ENCODE results near the gene PHACTR1.
A peak's percentile ranks its signal among the peaks of the same experiment; 100 is the strongest.

PHACTR1 gene

GRCh38 chr6:13006578-13007300 lies 290.2 kb downstream of the PHACTR1 start:
- H3K9me3 ChIP-seq (ENCODE audit: control insufficient read depth, low read length) = no peaks in the 10 kb centered on the region
- no peak overlapping the region for H2AK5ac ChIP-seq (ENCODE audit: low read length, severe bottlenecking)
- no peak overlapping the region for H3K4ac ChIP-seq (ENCODE audit: low read depth in 1 of 2, low read length in 2 of 2)
- no peak overlapping the region for H2BK5ac ChIP-seq (ENCODE audit: low read depth, low read length, poor library complexity, severe bottlenecking)
- no peak overlapping the region for H2BK15ac ChIP-seq (ENCODE audit: low read depth, poor library complexity, severe bottlenecking)
- H3K14ac ChIP-seq (ENCODE audit: low read length in 2 of 2) = no peak overlapping the region
- H3K27me3 ChIP-seq (ENCODE audit: control insufficient read depth in 1 of 2, insufficient read depth in 1 of 2, low read length in 2 of 2) = peaks cover 5 to 11% of the 10 kb centered on the region in 2 experiments
- no peaks in the 10 kb centered on the region for H3K4me1 ChIP-seq (ENCODE audit: control insufficient read depth, insufficient read depth, low read depth, low read length)
- no peak overlapping the region for H4K8ac ChIP-seq (ENCODE audit: low read length)
- no peak overlapping the region for H2BK12ac ChIP-seq (ENCODE audit: low read length in 2 of 2)
- H3K4me3 ChIP-seq (ENCODE audit: insufficient read depth in 1 of 2, low read depth in 1 of 2, low read length in 2 of 2) = no peak overlapping the region
- H3K27ac ChIP-seq (ENCODE audit: low read length, poor library complexity, severe bottlenecking) = no peak overlapping the region
- H3K36me3 ChIP-seq (ENCODE audit: control insufficient read depth in 1 of 2, insufficient read depth in 2 of 2, low read depth in 1 of 2, low read length in 2 of 2) = no peaks in the 10 kb centered on the region
- H3K23ac ChIP-seq (ENCODE audit: low read length in 2 of 2) = no peak overlapping the region
- WGBS = 69% methylated on average over 4 of the region's 4 CpGs
- peak; percentile 22 for DNase-seq
- no peak overlapping the region for H3K18ac ChIP-seq (ENCODE audit: low read depth in 1 of 2, low read length in 2 of 2)
- peaks cover 5% of the 10 kb centered on the region for H3K79me1 ChIP-seq (replicated peaks; ENCODE audit: low read length, poor library complexity, severe bottlenecking)
- H3K4me2 ChIP-seq (ENCODE audit: low read length, poor library complexity, severe bottlenecking) = no peak overlapping the region
- H2BK120ac ChIP-seq (ENCODE audit: low read depth, low read length) = no peak overlapping the region
- no peak overlapping the region for H3K9ac ChIP-seq (ENCODE audit: low read length)
- no peak overlapping the region for H2AFZ ChIP-seq (ENCODE audit: low read depth, low read length)
- H4K91ac ChIP-seq (ENCODE audit: low read length) = no peak overlapping the region

GRCh38 chr6:13007744-13008143 lies 291.2 kb downstream of the PHACTR1 start:
- no peak overlapping the region for H3K4ac ChIP-seq (ENCODE audit: low read depth in 1 of 2, low read length in 2 of 2)
- no peak for DNase-seq
- H3K27ac ChIP-seq (ENCODE audit: low read length, poor library complexity, severe bottlenecking) = no peak overlapping the region
- no peak overlapping the region for H2BK120ac ChIP-seq (ENCODE audit: low read depth, low read length)
- no peak overlapping the region for H3K14ac ChIP-seq (ENCODE audit: low read length in 2 of 2)
- H4K91ac ChIP-seq (ENCODE audit: low read length) = no peak overlapping the region
- H2AFZ ChIP-seq (ENCODE audit: low read depth, low read length) = no peak overlapping the region
- H4K8ac ChIP-seq (ENCODE audit: low read length) = no peak overlapping the region
- no peak overlapping the region for H3K23ac ChIP-seq (ENCODE audit: low read length in 2 of 2)
- H2BK5ac ChIP-seq (ENCODE audit: low read depth, low read length, poor library complexity, severe bottlenecking) = no peak overlapping the region
- peaks cover 15 to 21% of the 10 kb centered on the region in 2 experiments for H3K27me3 ChIP-seq (ENCODE audit: control insufficient read depth in 1 of 2, insufficient read depth in 1 of 2, low read length in 2 of 2)
- H3K18ac ChIP-seq (ENCODE audit: low read depth in 1 of 2, low read length in 2 of 2) = no peak overlapping the region
- H2BK15ac ChIP-seq (ENCODE audit: low read depth, poor library complexity, severe bottlenecking) = no peak overlapping the region
- no peaks in the 10 kb centered on the region for H3K4me1 ChIP-seq (ENCODE audit: control insufficient read depth, insufficient read depth, low read depth, low read length)
- H2BK12ac ChIP-seq (ENCODE audit: low read length in 2 of 2) = no peak overlapping the region
- H3K9me3 ChIP-seq (ENCODE audit: control insufficient read depth, low read length) = no peaks in the 10 kb centered on the region
- no peak overlapping the region for H2AK5ac ChIP-seq (ENCODE audit: low read length, severe bottlenecking)
- H3K36me3 ChIP-seq (ENCODE audit: control insufficient read depth in 1 of 2, insufficient read depth in 2 of 2, low read depth in 1 of 2, low read length in 2 of 2) = no peaks in the 10 kb centered on the region
- H3K4me2 ChIP-seq (ENCODE audit: low read length, poor library complexity, severe bottlenecking) = no peak overlapping the region
- no peak overlapping the region for H3K4me3 ChIP-seq (ENCODE audit: insufficient read depth in 1 of 2, low read depth in 1 of 2, low read length in 2 of 2)
- 100% methylated on average over 1 of the region's 1 CpG for WGBS
- H3K9ac ChIP-seq (ENCODE audit: low read length) = no peak overlapping the region
- peaks cover 9% of the 10 kb centered on the region for H3K79me1 ChIP-seq (replicated peaks; ENCODE audit: low read length, poor library complexity, severe bottlenecking)

GRCh38 chr6:13009031-13009430 lies 292.5 kb downstream of the PHACTR1 start:
- Histone ChIP-seq H3K79me1 (replicated peaks; ENCODE audit: low read length, poor library complexity, severe bottlenecking) (peaks cover 14% of the 10 kb centered on the region), H3K27ac (ENCODE audit: low read length, poor library complexity, severe bottlenecking) (no peak overlapping the region), H3K4me3 (ENCODE audit: insufficient read depth in 1 of 2, low read depth in 1 of 2, low read length in 2 of 2) (no peak overlapping the region), H3K4me1 (ENCODE audit: control insufficient read depth, insufficient read depth, low read depth, low read length) (peaks cover 6% of the 10 kb centered on the region), H2BK15ac (ENCODE audit: low read depth, poor library complexity, severe bottlenecking) (no peak overlapping the region), H4K8ac (ENCODE audit: low read length) (no peak overlapping the region), H3K14ac (ENCODE audit: low read length in 2 of 2) (no peak overlapping the region), H3K9me3 (ENCODE audit: control insufficient read depth, low read length) (no peaks in the 10 kb centered on the region), H3K4ac (ENCODE audit: low read depth in 1 of 2, low read length in 2 of 2) (no peak overlapping the region), H4K91ac (ENCODE audit: low read length) (no peak overlapping the region), H3K27me3 (ENCODE audit: control insufficient read depth in 1 of 2, insufficient read depth in 1 of 2, low read length in 2 of 2) (peaks cover 25 to 30% of the 10 kb centered on the region in 2 experiments), H3K4me2 (ENCODE audit: low read length, poor library complexity, severe bottlenecking) (no peak overlapping the region), H3K23ac (ENCODE audit: low read length in 2 of 2) (no peak overlapping the region), H2BK5ac (ENCODE audit: low read depth, low read length, poor library complexity, severe bottlenecking) (no peak overlapping the region), H2AFZ (ENCODE audit: low read depth, low read length) (no peak overlapping the region), H3K36me3 (ENCODE audit: control insufficient read depth in 1 of 2, insufficient read depth in 2 of 2, low read depth in 1 of 2, low read length in 2 of 2) (no peaks in the 10 kb centered on the region), H2AK5ac (ENCODE audit: low read length, severe bottlenecking) (no peak overlapping the region), H2BK12ac (ENCODE audit: low read length in 2 of 2) (no peak overlapping the region), H2BK120ac (ENCODE audit: low read depth, low read length) (no peak overlapping the region), H3K18ac (ENCODE audit: low read depth in 1 of 2, low read length in 2 of 2) (no peak overlapping the region), H3K9ac (ENCODE audit: low read length) (no peak overlapping the region)
- WGBS = 94% methylated on average over 3 of the region's 3 CpGs
- no peak for DNase-seq

- Histone ChIP-seq H3K4me3 (ENCODE audit: insufficient read depth in 1 of 2, low read depth in 1 of 2, low read length in 2 of 2) (no peak overlapping the region), H3K4me1 (ENCODE audit: control insufficient read depth, insufficient read depth, low read depth, low read length) (peaks cover 10% of the 10 kb centered on the region), H2AFZ (ENCODE audit: low read depth, low read length) (no peak overlapping the region), H4K91ac (ENCODE audit: low read length) (no peak overlapping the region), H3K18ac (ENCODE audit: low read depth in 1 of 2, low read length in 2 of 2) (no peak overlapping the region), H3K23ac (ENCODE audit: low read length in 2 of 2) (no peak overlapping the region), H3K27me3 (ENCODE audit: control insufficient read depth in 1 of 2, insufficient read depth in 1 of 2, low read length in 2 of 2) (peaks cover 30 to 34% of the 10 kb centered on the region in 2 experiments), H3K14ac (ENCODE audit: low read length in 2 of 2) (no peak overlapping the region), H3K27ac (ENCODE audit: low read length, poor library complexity, severe bottlenecking) (no peak overlapping the region), H3K9me3 (ENCODE audit: control insufficient read depth, low read length) (no peaks in the 10 kb centered on the region), H3K36me3 (ENCODE audit: control insufficient read depth in 1 of 2, insufficient read depth in 2 of 2, low read depth in 1 of 2, low read length in 2 of 2) (no peaks in the 10 kb centered on the region), H3K4ac (ENCODE audit: low read depth in 1 of 2, low read length in 2 of 2) (no peak overlapping the region), H2BK12ac (ENCODE audit: low read length in 2 of 2) (no peak overlapping the region), H3K9ac (ENCODE audit: low read length) (no peak overlapping the region), H3K4me2 (ENCODE audit: low read length, poor library complexity, severe bottlenecking) (no peak overlapping the region), H4K8ac (ENCODE audit: low read length) (no peak overlapping the region), H2AK5ac (ENCODE audit: low read length, severe bottlenecking) (no peak overlapping the region), H2BK5ac (ENCODE audit: low read depth, low read length, poor library complexity, severe bottlenecking) (no peak overlapping the region), H3K79me1 (replicated peaks; ENCODE audit: low read length, poor library complexity, severe bottlenecking) (peaks cover 14% of the 10 kb centered on the region), H2BK120ac (ENCODE audit: low read depth, low read length) (no peak overlapping the region), H2BK15ac (ENCODE audit: low read depth, poor library complexity, severe bottlenecking) (no peak overlapping the region)
- no peak for DNase-seq
- whole genome bisulfite sequencing = 88% methylated on average over 1 of the region's 2 CpGs
Observed at GRCh38 chr6:13009461-13009860, 292.9 kb downstream of the PHACTR1 start.

Measured in mesenchymal stem cell (in vitro differentiated cells and primary cell).